H1 (cell line): ENCODE measurements around the gene RAB3A.

Source experiments
- ASH2L ChIP-seq: fragments of 200-600, 300-600 bp; sonication (generic); IDR thresholded peaks from one replicate; pipeline ENCODE4 v1.7.1; 2017; ENCODE audit warnings: low read length
- JUN ChIP-seq: IDR thresholded peaks from 2 replicates; pipeline ENCODE4 v1.6.1; 2011; ENCODE audit warnings: low read depth, mild to moderate bottlenecking, improper control_type of control experiment, low read length
- POLR2A ChIP-seq, 2 experiments: IDR thresholded peaks; 1 replicate in 1 of 2; 2 replicates in 1 of 2; pipeline ENCODE4 v1.6.1; 2011; ENCODE audit warnings: low read depth in 2 of 2, low read length in 2 of 2, mild to moderate bottlenecking in 2 of 2; ENCODE audit errors: control extremely low read depth in 1 of 2
- POLR2AphosphoS5 ChIP-seq: IDR thresholded peaks from 2 replicates; pipeline ENCODE4 v1.6.1; 2011; ENCODE audit warnings: low read depth, low read length
- TF ChIP-seq, protein P1 (sequence below), 3 experiments: IDR thresholded peaks; 1 replicate in 2 of 3; 2 replicates in 1 of 3; pipeline versions ENCODE4 v1.5.1 to v1.6.1; 2011; ENCODE audit warnings: low read length in 3 of 3, mild to moderate bottlenecking in 3 of 3, inconsistent platforms in 2 of 3, low read depth in 1 of 3, moderate library complexity in 1 of 3; ENCODE audit not compliant: insufficient read depth in 1 of 3; ENCODE audit errors: control extremely low read depth in 1 of 3

DNA sequence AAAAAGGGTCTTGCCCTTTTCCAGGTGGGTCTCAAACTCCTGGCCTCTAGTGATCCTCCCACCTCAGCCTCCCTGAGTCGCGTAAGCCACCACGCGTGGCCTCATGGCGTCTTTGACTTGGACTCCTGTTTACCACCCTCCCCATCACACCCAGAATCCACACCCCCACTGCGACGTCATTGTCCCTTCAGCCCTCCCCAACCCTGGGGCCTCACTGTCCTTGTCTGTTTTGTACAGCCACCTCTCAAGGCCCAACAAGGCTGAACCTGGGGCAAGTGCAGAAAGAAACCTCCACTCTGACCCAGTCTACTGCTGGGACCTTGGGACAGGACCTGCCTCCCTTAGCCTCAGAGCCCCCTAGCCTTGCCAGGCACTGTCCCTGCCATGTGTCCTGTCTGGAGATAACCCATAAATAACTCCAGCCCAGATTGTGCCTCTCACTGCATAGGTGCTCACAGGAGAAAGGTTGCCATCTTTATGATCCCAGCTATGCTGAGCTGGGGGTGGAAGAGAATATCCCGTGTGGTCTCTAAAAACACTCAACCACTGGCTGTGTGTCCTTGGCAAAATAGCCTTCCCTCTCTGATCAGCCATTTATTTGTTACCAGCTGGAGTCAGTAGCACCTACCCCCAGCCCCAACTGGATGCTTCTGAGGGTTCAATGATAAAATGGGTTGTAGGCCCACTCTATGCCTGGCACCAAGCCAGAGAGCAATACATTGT is 32.1 kb downstream of the RAB3A start:
- TF ChIP-seq ASH2L (no peak), POLR2A (IDR thresholded peaks at IDR 0.05; ENCODE audit: control extremely low read depth in 1 of 2, low read depth in 2 of 2, low read length in 2 of 2) (no peak), JUN (no peak), POLR2AphosphoS5 (no peak)
- TF ChIP-seq, protein P1, sequence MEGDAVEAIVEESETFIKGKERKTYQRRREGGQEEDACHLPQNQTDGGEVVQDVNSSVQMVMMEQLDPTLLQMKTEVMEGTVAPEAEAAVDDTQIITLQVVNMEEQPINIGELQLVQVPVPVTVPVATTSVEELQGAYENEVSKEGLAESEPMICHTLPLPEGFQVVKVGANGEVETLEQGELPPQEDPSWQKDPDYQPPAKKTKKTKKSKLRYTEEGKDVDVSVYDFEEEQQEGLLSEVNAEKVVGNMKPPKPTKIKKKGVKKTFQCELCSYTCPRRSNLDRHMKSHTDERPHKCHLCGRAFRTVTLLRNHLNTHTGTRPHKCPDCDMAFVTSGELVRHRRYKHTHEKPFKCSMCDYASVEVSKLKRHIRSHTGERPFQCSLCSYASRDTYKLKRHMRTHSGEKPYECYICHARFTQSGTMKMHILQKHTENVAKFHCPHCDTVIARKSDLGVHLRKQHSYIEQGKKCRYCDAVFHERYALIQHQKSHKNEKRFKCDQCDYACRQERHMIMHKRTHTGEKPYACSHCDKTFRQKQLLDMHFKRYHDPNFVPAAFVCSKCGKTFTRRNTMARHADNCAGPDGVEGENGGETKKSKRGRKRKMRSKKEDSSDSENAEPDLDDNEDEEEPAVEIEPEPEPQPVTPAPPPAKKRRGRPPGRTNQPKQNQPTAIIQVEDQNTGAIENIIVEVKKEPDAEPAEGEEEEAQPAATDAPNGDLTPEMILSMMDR (IDR thresholded peaks at IDR 0.05; ENCODE audit: control extremely low read depth in 1 of 3, insufficient read depth in 1 of 3, low read depth in 1 of 3, low read length in 3 of 3) = no peak
